C4-2B (cell line): ENCODE results near the gene PRICKLE4.

Experiments
- CTCF ChIP-seq: fragments of 450-650 bp; conservative IDR thresholded peaks from 2 replicates; pipeline ENCODE4 v1.5.1; 2017; ENCODE audit warnings: mild to moderate bottlenecking
- ZFX ChIP-seq: fragments of 450-650 bp; IDR thresholded peaks from 2 replicates; pipeline ENCODE4 v1.6.1; 2017

GRCh38 chr6:41822021-41822420 is 41.4 kb downstream of the PRICKLE4 start:
- TF ChIP-seq CTCF (no peak), ZFX (no peak)
